Measurements from ENCODE around the gene MN1.

The MN1 gene

DNA sequence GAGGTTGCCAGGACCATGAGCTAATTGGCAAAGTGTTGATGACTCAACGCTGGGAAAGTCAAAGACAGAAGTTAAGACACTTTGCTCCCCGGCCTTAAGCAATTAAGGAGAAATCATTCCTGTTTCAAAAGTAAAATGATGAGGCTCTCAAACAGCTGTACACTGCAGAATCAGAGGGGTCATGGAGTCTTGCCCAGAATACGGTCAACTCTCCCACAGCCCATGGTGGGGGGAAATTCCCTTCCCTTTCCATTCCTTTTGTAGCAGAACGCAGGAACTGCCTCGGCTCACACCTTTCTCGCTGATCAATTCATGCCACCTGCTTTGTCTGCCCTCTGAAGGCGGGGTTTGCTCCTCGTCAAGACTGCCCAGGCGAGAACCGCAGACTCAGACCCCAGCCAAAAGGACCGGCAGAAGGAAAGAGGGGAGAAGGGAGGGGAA, 52.8 kb downstream of the MN1 start:
- Histone ChIP-seq H3K4me2 (ENCODE audit: low read length) (peak overlapping the region; percentile 1), H3K79me1 (ENCODE audit: low read length) (no peaks in the 10 kb centered on the region), H4K8ac (ENCODE audit: low read depth, low read length) (no peak overlapping the region), H3K18ac (ENCODE audit: low read length) (no peak overlapping the region), H2BK5ac (ENCODE audit: low read length) (no peak overlapping the region), H2AK5ac (ENCODE audit: low read length) (no peak overlapping the region), H3K9ac (ENCODE audit: low read length) (peak overlapping the region; percentile 25), H3K4me3 (ENCODE audit: low read length) (no peak overlapping the region), H3K4ac (ENCODE audit: low read depth, low read length) (no peak overlapping the region), H2BK15ac (replicated peaks; ENCODE audit: low read depth) (no peak overlapping the region), H3K23ac (ENCODE audit: low read length) (no peak overlapping the region), H3K27ac (ENCODE audit: low read depth, low read length) (no peak overlapping the region), H3K79me2 (ENCODE audit: control insufficient read depth, insufficient read depth, low read length) (no peaks in the 10 kb centered on the region), H2BK120ac (ENCODE audit: low read depth, low read length) (no peak overlapping the region), H3K36me3 (ENCODE audit: control insufficient read depth, insufficient read depth, low read length) (no peaks in the 10 kb centered on the region), H3K27me3 (ENCODE audit: insufficient read depth, low read length, poor library complexity) (no peaks in the 10 kb centered on the region), H4K5ac (ENCODE audit: low read length) (no peak overlapping the region), H3K56ac (ENCODE audit: low read length) (peak overlapping the region; percentile 31), H3K4me1 (ENCODE audit: control insufficient read depth, low read depth, low read length) (peaks cover 11% of the 10 kb centered on the region)
- no CpG with 5 or more reads among the region's 11 CpGs for WGBS (ENCODE audit: extremely low coverage, insufficient coverage, low lambda C conversion rate)
- peak; percentile 67 for DNase-seq

DNA sequence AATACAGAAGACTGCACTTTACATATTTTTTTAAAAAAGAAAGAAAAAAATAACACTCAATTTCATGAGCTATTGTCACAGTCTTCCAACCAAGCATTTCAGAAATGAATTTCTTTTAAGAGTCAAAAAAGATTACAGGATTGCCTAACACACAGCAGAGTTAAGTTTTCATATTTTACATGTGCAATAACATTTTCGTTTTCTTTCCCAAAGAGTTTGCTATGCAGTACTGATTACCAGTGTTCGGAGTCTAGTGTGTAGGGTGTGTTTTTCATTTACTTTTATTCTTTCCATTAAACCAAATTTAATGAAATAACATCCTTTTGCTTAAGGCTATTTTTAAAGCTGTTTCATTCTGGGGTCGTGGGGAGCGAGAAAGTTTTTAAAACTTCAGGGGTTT, 53.2 kb downstream of the MN1 start:
- no peak overlapping the region for H3K23ac ChIP-seq (ENCODE audit: low read length)
- H2BK15ac ChIP-seq (replicated peaks; ENCODE audit: low read depth), result no peak overlapping the region
- H3K27me3 ChIP-seq (ENCODE audit: insufficient read depth, low read length, poor library complexity), result no peaks in the 10 kb centered on the region
- no peaks in the 10 kb centered on the region for H3K36me3 ChIP-seq (ENCODE audit: control insufficient read depth, insufficient read depth, low read length)
- WGBS (ENCODE audit: extremely low coverage, insufficient coverage, low lambda C conversion rate), result no CpG with 5 or more reads among the region's 4 CpGs
- H4K8ac ChIP-seq (ENCODE audit: low read depth, low read length), result no peak overlapping the region
- H3K4me3 ChIP-seq (ENCODE audit: low read length), result no peak overlapping the region
- H3K4ac ChIP-seq (ENCODE audit: low read depth, low read length), result no peak overlapping the region
- no peak overlapping the region for H3K9ac ChIP-seq (ENCODE audit: low read length)
- H2AK5ac ChIP-seq (ENCODE audit: low read length), result no peak overlapping the region
- H3K56ac ChIP-seq (ENCODE audit: low read length), result no peak overlapping the region
- no peak overlapping the region for H2BK5ac ChIP-seq (ENCODE audit: low read length)
- H3K79me2 ChIP-seq (ENCODE audit: control insufficient read depth, insufficient read depth, low read length), result no peaks in the 10 kb centered on the region
- H3K79me1 ChIP-seq (ENCODE audit: low read length), result no peaks in the 10 kb centered on the region
- DNase-seq, result no peak
- H3K27ac ChIP-seq (ENCODE audit: low read depth, low read length), result no peak overlapping the region
- no peak overlapping the region for H4K5ac ChIP-seq (ENCODE audit: low read length)
- H3K18ac ChIP-seq (ENCODE audit: low read length), result no peak overlapping the region
- no peak overlapping the region for H2BK120ac ChIP-seq (ENCODE audit: low read depth, low read length)
- no peak overlapping the region for H3K4me2 ChIP-seq (ENCODE audit: low read length)
- H3K4me1 ChIP-seq (ENCODE audit: control insufficient read depth, low read depth, low read length), result peaks cover 11% of the 10 kb centered on the region

GRCh38 chr22:27747396-27748221, 53.9 kb downstream of the MN1 start:
- H4K5ac ChIP-seq (ENCODE audit: low read length), result no peak overlapping the region
- WGBS (ENCODE audit: extremely low coverage, insufficient coverage, low lambda C conversion rate), result no CpG with 5 or more reads among the region's 13 CpGs
- H3K79me1 ChIP-seq (ENCODE audit: low read length), result no peaks in the 10 kb centered on the region
- no peak overlapping the region for H2AK5ac ChIP-seq (ENCODE audit: low read length)
- H3K36me3 ChIP-seq (ENCODE audit: control insufficient read depth, insufficient read depth, low read length), result no peaks in the 10 kb centered on the region
- H3K27me3 ChIP-seq (ENCODE audit: insufficient read depth, low read length, poor library complexity), result no peaks in the 10 kb centered on the region
- H2BK5ac ChIP-seq (ENCODE audit: low read length), result no peak overlapping the region
- no peak overlapping the region for H3K18ac ChIP-seq (ENCODE audit: low read length)
- H4K8ac ChIP-seq (ENCODE audit: low read depth, low read length), result no peak overlapping the region
- H3K4ac ChIP-seq (ENCODE audit: low read depth, low read length), result no peak overlapping the region
- no peak overlapping the region for H3K9ac ChIP-seq (ENCODE audit: low read length)
- H3K4me1 ChIP-seq (ENCODE audit: control insufficient read depth, low read depth, low read length), result peaks cover 11% of the 10 kb centered on the region
- no peak overlapping the region for H2BK120ac ChIP-seq (ENCODE audit: low read depth, low read length)
- no peaks in the 10 kb centered on the region for H3K79me2 ChIP-seq (ENCODE audit: control insufficient read depth, insufficient read depth, low read length)
- H2BK15ac ChIP-seq (replicated peaks; ENCODE audit: low read depth), result no peak overlapping the region
- H3K23ac ChIP-seq (ENCODE audit: low read length), result no peak overlapping the region
- H3K4me3 ChIP-seq (ENCODE audit: low read length), result no peak overlapping the region
- H3K27ac ChIP-seq (ENCODE audit: low read depth, low read length), result no peak overlapping the region
- peak; percentile 34 for DNase-seq
- no peak overlapping the region for H3K4me2 ChIP-seq (ENCODE audit: low read length)
- H3K56ac ChIP-seq (ENCODE audit: low read length), result peak overlapping the region; percentile 3

- no peak overlapping the region for H3K4me2 ChIP-seq (ENCODE audit: low read length)
- H2BK5ac ChIP-seq (ENCODE audit: low read length), result no peak overlapping the region
- H3K4ac ChIP-seq (ENCODE audit: low read depth, low read length), result no peak overlapping the region
- no peak overlapping the region for H4K8ac ChIP-seq (ENCODE audit: low read depth, low read length)
- H3K79me2 ChIP-seq (ENCODE audit: control insufficient read depth, insufficient read depth, low read length), result peaks cover 3% of the 10 kb centered on the region
- no peak overlapping the region for H3K27ac ChIP-seq (ENCODE audit: low read depth, low read length)
- H4K5ac ChIP-seq (ENCODE audit: low read length), result no peak overlapping the region
- no peak overlapping the region for H3K56ac ChIP-seq (ENCODE audit: low read length)
- no peaks in the 10 kb centered on the region for H3K27me3 ChIP-seq (ENCODE audit: insufficient read depth, low read length, poor library complexity)
- no peaks in the 10 kb centered on the region for H3K36me3 ChIP-seq (ENCODE audit: control insufficient read depth, insufficient read depth, low read length)
- no peak overlapping the region for H2BK15ac ChIP-seq (replicated peaks; ENCODE audit: low read depth)
- WGBS (ENCODE audit: extremely low coverage, insufficient coverage, low lambda C conversion rate), result no CpG with 5 or more reads among the region's 8 CpGs
- no peak overlapping the region for H3K18ac ChIP-seq (ENCODE audit: low read length)
- no peak overlapping the region for H3K9ac ChIP-seq (ENCODE audit: low read length)
- DNase-seq, result no peak
- H2AK5ac ChIP-seq (ENCODE audit: low read length), result no peak overlapping the region
- no peak overlapping the region for H3K4me3 ChIP-seq (ENCODE audit: low read length)
- H3K79me1 ChIP-seq (ENCODE audit: low read length), result no peaks in the 10 kb centered on the region
- no peak overlapping the region for H2BK120ac ChIP-seq (ENCODE audit: low read depth, low read length)
- H3K4me1 ChIP-seq (ENCODE audit: control insufficient read depth, low read depth, low read length), result peaks cover 11% of the 10 kb centered on the region
- H3K23ac ChIP-seq (ENCODE audit: low read length), result no peak overlapping the region
Measured at GRCh38 chr22:27746918-27747317, 54.6 kb downstream of the MN1 start.

DNA sequence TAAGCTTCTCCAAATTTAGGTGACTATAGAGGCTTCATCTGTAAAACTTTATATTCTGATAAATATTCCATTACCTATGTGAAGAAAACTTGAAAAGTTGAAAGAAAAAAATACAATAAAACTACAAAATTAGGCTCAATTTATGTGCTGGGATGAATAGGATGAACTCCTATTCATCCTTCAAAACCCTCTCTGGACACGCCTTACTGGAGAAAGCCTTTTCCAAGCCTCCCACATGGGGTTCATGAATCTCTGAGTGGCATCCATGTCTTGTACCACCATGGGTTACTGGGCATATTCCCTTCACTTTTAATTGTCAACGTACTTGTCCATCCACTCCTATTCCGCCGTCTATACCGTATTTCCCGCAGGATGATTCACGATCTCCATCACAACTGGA, 55.7 kb downstream of the MN1 start:
- no peak overlapping the region for H4K8ac ChIP-seq (ENCODE audit: low read depth, low read length)
- no peak overlapping the region for H3K18ac ChIP-seq (ENCODE audit: low read length)
- no peak overlapping the region for H4K5ac ChIP-seq (ENCODE audit: low read length)
- no peak overlapping the region for H3K9ac ChIP-seq (ENCODE audit: low read length)
- H2BK120ac ChIP-seq (ENCODE audit: low read depth, low read length), result no peak overlapping the region
- H2BK5ac ChIP-seq (ENCODE audit: low read length), result no peak overlapping the region
- peak overlapping the region; percentile 6 for H3K56ac ChIP-seq (ENCODE audit: low read length)
- DNase-seq, result no peak
- no peak overlapping the region for H3K27ac ChIP-seq (ENCODE audit: low read depth, low read length)
- H3K36me3 ChIP-seq (ENCODE audit: control insufficient read depth, insufficient read depth, low read length), result no peaks in the 10 kb centered on the region
- H3K23ac ChIP-seq (ENCODE audit: low read length), result no peak overlapping the region
- peaks cover 3% of the 10 kb centered on the region for H3K79me1 ChIP-seq (ENCODE audit: low read length)
- H2BK15ac ChIP-seq (replicated peaks; ENCODE audit: low read depth), result no peak overlapping the region
- peaks cover 12% of the 10 kb centered on the region for H3K79me2 ChIP-seq (ENCODE audit: control insufficient read depth, insufficient read depth, low read length)
- peak overlapping the region; percentile 61 for H2AK5ac ChIP-seq (ENCODE audit: low read length)
- no peak overlapping the region for H3K4ac ChIP-seq (ENCODE audit: low read depth, low read length)
- H3K27me3 ChIP-seq (ENCODE audit: insufficient read depth, low read length, poor library complexity), result no peaks in the 10 kb centered on the region
- H3K4me3 ChIP-seq (ENCODE audit: low read length), result no peak overlapping the region
- no peak overlapping the region for H3K4me2 ChIP-seq (ENCODE audit: low read length)
- 100% methylated on average over 4 of the region's 7 CpGs for WGBS (ENCODE audit: extremely low coverage, insufficient coverage, low lambda C conversion rate)
- H3K4me1 ChIP-seq (ENCODE audit: control insufficient read depth, low read depth, low read length), result peaks cover 14% of the 10 kb centered on the region

GRCh38 chr22:27745154-27745553, 56.4 kb downstream of the MN1 start:
- Histone ChIP-seq H2BK15ac (replicated peaks; ENCODE audit: low read depth) (no peak overlapping the region), H3K4me1 (ENCODE audit: control insufficient read depth, low read depth, low read length) (peaks cover 14% of the 10 kb centered on the region), H4K8ac (ENCODE audit: low read depth, low read length) (no peak overlapping the region), H3K9ac (ENCODE audit: low read length) (no peak overlapping the region), H3K56ac (ENCODE audit: low read length) (peak overlapping the region; percentile 62), H3K27ac (ENCODE audit: low read depth, low read length) (no peak overlapping the region), H2AK5ac (ENCODE audit: low read length) (peak overlapping the region; percentile 99), H3K4ac (ENCODE audit: low read depth, low read length) (peak overlapping the region; percentile 67), H3K27me3 (ENCODE audit: insufficient read depth, low read length, poor library complexity) (no peaks in the 10 kb centered on the region), H2BK120ac (ENCODE audit: low read depth, low read length) (no peak overlapping the region), H3K79me1 (ENCODE audit: low read length) (peaks cover 3% of the 10 kb centered on the region), H4K5ac (ENCODE audit: low read length) (no peak overlapping the region), H3K4me3 (ENCODE audit: low read length) (no peak overlapping the region), H2BK5ac (ENCODE audit: low read length) (no peak overlapping the region), H3K23ac (ENCODE audit: low read length) (no peak overlapping the region), H3K18ac (ENCODE audit: low read length) (no peak overlapping the region), H3K4me2 (ENCODE audit: low read length) (no peak overlapping the region), H3K36me3 (ENCODE audit: control insufficient read depth, insufficient read depth, low read length) (no peaks in the 10 kb centered on the region), H3K79me2 (ENCODE audit: control insufficient read depth, insufficient read depth, low read length) (peaks cover 18% of the 10 kb centered on the region)
- WGBS (ENCODE audit: extremely low coverage, insufficient coverage, low lambda C conversion rate), result no CpG with 5 or more reads among the region's 4 CpGs
- DNase-seq, result no peak
